Naive B cell (primary cell): ENCODE measurements around the gene TPM4. TPM values are rescaled to one million over a fixed set of nuclear protein-coding genes. Genes with fewer than 3 reads are reported as not detected.

ENCODE experiments used
- ATAC-seq, 2 donors: fragments of 150-1000 bp; cut with Tn5 transposase; 2 replicates each; pipeline ENCODE4 v1.10.0; 2021; ENCODE audit warnings: low read depth in 2 of 2, mild to moderate bottlenecking in 2 of 2, moderate library complexity in 2 of 2
- DNase-seq: peaks from one replicate; pipeline ENCODE4 v3.0.0; 2022
- H3K27ac Mint-ChIP-seq, 6 donors: one replicate each; pipeline ENCODE4 v1.8.0; 2020 to 2022; ENCODE audit warnings: mild to moderate bottlenecking in 6 of 6, mixed read lengths in 6 of 6, moderate library complexity in 5 of 6, inconsistent platforms in 2 of 6
- H3K27me3 Mint-ChIP-seq, 3 donors: one replicate each; pipeline ENCODE4 v1.8.0; 2021 to 2022; ENCODE audit warnings: mixed read lengths in 3 of 3, mild to moderate bottlenecking in 1 of 3
- H3K36me3 Mint-ChIP-seq, 2 donors: one replicate each; pipeline ENCODE4 v1.8.0; 2020 to 2022; ENCODE audit warnings: mixed read lengths in 2 of 2, inconsistent platforms in 1 of 2, mild to moderate bottlenecking in 1 of 2
- H3K4me1 Mint-ChIP-seq, 3 donors: one replicate each; pipeline ENCODE4 v1.8.0; 2020 to 2022; ENCODE audit warnings: mixed read lengths in 3 of 3, inconsistent platforms in 1 of 3, mild to moderate bottlenecking in 1 of 3, moderate library complexity in 1 of 3
- H3K4me3 Mint-ChIP-seq, 8 donors: one replicate each; pipeline ENCODE4 v1.8.0; 2020 to 2022; ENCODE audit warnings: mild to moderate bottlenecking in 8 of 8, mixed read lengths in 8 of 8, moderate library complexity in 8 of 8, inconsistent platforms in 2 of 8
- H3K9me3 Mint-ChIP-seq, 7 donors: one replicate each; pipeline ENCODE4 v1.8.0; 2020 to 2022; ENCODE audit warnings: mixed read lengths in 7 of 7, mild to moderate bottlenecking in 5 of 7, inconsistent platforms in 2 of 7, moderate library complexity in 1 of 7
- polyA plus RNA-seq, 6 donors: library from polyadenylated mRNA; unstranded; fragments of 300-500 nt; fragmentation: Illumina TruSeq; gene quantifications; one replicate each; pipeline ENCODE4 v1.2.3, GENCODE V29; 2021; ENCODE audit warnings: low read depth in 6 of 6

TPM4 gene
- polyA plus RNA-seq, 6 donors from 2014 or later: 53.6 to 85.7 (median 76.7) TPM

- Mint-ChIP-seq H3K27me3 (no peaks in the 10 kb centered on the region), H3K27ac (no peak overlapping the region), H3K4me1 (peaks cover 22 to 26% (median 22%) of the 10 kb centered on the region in 3 donors), H3K9me3 (no peaks in the 10 kb centered on the region), H3K4me3 (peak overlapping the region in 3 of 8 donors; percentile 60 to 89 (median 79)), H3K36me3 (no peaks in the 10 kb centered on the region)
- peak; percentile 7 to 13 for ATAC-seq
- DNase-seq: no peak
Measured at GRCh38 chr19:16069813-16070365, 6.4 kb upstream of the TPM4 start.

- no peak overlapping the region for H3K27ac Mint-ChIP-seq
- peak overlapping the region in 3 of 8 donors; percentile 60 to 89 (median 79) for H3K4me3 Mint-ChIP-seq
- peaks cover 23 to 32% (median 23%) of the 10 kb centered on the region in 3 donors for H3K4me1 Mint-ChIP-seq
- DNase-seq: peak; percentile 94
- H3K36me3 Mint-ChIP-seq: no peaks in the 10 kb centered on the region
- no peaks in the 10 kb centered on the region for H3K27me3 Mint-ChIP-seq
- peak; percentile 94 to 96 for ATAC-seq
- no peaks in the 10 kb centered on the region for H3K9me3 Mint-ChIP-seq
Measured at GRCh38 chr19:16070366-16070990, 5.8 kb upstream of the TPM4 start.

GRCh38 chr19:16071072-16071691 lies 5.1 kb upstream of the TPM4 start:
- H3K4me3 Mint-ChIP-seq: peak overlapping the region in 2 of 8 donors; percentile 60 to 79
- peaks cover 27 to 34% (median 29%) of the 10 kb centered on the region in 3 donors for H3K4me1 Mint-ChIP-seq
- DNase-seq (no peak), ATAC-seq (no peak)
- no peaks in the 10 kb centered on the region for H3K9me3 Mint-ChIP-seq
- H3K27me3 Mint-ChIP-seq: no peaks in the 10 kb centered on the region
- peak overlapping the region in 2 of 6 donors; percentile 84 to 86 for H3K27ac Mint-ChIP-seq
- no peaks in the 10 kb centered on the region for H3K36me3 Mint-ChIP-seq

- Mint-ChIP-seq H3K4me1 (peaks cover 28 to 38% (median 34%) of the 10 kb centered on the region in 3 donors), H3K36me3 (no peaks in the 10 kb centered on the region), H3K27ac (peak overlapping the region in 5 of 6 donors; percentile 53 to 93 (median 79)), H3K9me3 (no peaks in the 10 kb centered on the region), H3K4me3 (peak overlapping the region in 2 of 8 donors; percentile 3 to 84), H3K27me3 (no peaks in the 10 kb centered on the region)
- ATAC-seq (no peak), DNase-seq (no peak)
Measured at GRCh38 chr19:16073481-16073880, 2.8 kb upstream of the TPM4 start.

GRCh38 chr19:16073988-16074387 lies 2.3 kb upstream of the TPM4 start:
- Mint-ChIP-seq H3K27me3 (no peaks in the 10 kb centered on the region), H3K4me3 (peak overlapping the region in 6 of 8 donors; percentile 47 to 96 (median 76)), H3K27ac (peak overlapping the region; percentile 79 to 96 (median 92)), H3K36me3 (no peaks in the 10 kb centered on the region), H3K4me1 (peaks cover 31 to 43% (median 40%) of the 10 kb centered on the region in 3 donors), H3K9me3 (no peaks in the 10 kb centered on the region)
- DNase-seq (no peak), ATAC-seq (no peak)

- Mint-ChIP-seq H3K27me3 (no peaks in the 10 kb centered on the region), H3K27ac (peak overlapping the region; percentile 91 to 98 (median 94)), H3K36me3 (no peaks in the 10 kb centered on the region), H3K9me3 (no peaks in the 10 kb centered on the region), H3K4me1 (peaks cover 38 to 50% (median 47%) of the 10 kb centered on the region in 3 donors), H3K4me3 (peak overlapping the region; percentile 63 to 96 (median 86))
- no peak for DNase-seq
- no peak for ATAC-seq
Measured at GRCh38 chr19:16074488-16075365, 1.6 kb upstream of the TPM4 start.

- no peaks in the 10 kb centered on the region for H3K27me3 Mint-ChIP-seq
- no peaks in the 10 kb centered on the region for H3K9me3 Mint-ChIP-seq
- H3K36me3 Mint-ChIP-seq: no peaks in the 10 kb centered on the region
- peak overlapping the region; percentile 91 to 98 (median 94) for H3K27ac Mint-ChIP-seq
- peaks cover 38 to 58% (median 54%) of the 10 kb centered on the region in 3 donors for H3K4me1 Mint-ChIP-seq
- H3K4me3 Mint-ChIP-seq: peak overlapping the region; percentile 84 to 96 (median 88)
- no peak for ATAC-seq
- no peak for DNase-seq
Measured at GRCh38 chr19:16075430-16076153, 703 bp upstream of the TPM4 start.

GRCh38 chr19:16076958-16077611 lies 790 bp downstream of the TPM4 start:
- Mint-ChIP-seq H3K9me3 (no peaks in the 10 kb centered on the region), H3K27ac (peak overlapping the region; percentile 93 to 99 (median 98)), H3K36me3 (no peaks in the 10 kb centered on the region), H3K27me3 (no peaks in the 10 kb centered on the region), H3K4me3 (peak overlapping the region; percentile 84 to 97 (median 91)), H3K4me1 (peaks cover 46 to 67% (median 66%) of the 10 kb centered on the region in 3 donors)
- ATAC-seq (no peak), DNase-seq (no peak)

GRCh38 chr19:16077984-16078758 lies 1.9 kb downstream of the TPM4 start:
- Mint-ChIP-seq H3K27me3 (no peaks in the 10 kb centered on the region), H3K36me3 (no peaks in the 10 kb centered on the region), H3K4me3 (peak overlapping the region; percentile 84 to 97 (median 91)), H3K9me3 (no peaks in the 10 kb centered on the region), H3K4me1 (peaks cover 41 to 69% (median 63%) of the 10 kb centered on the region in 3 donors), H3K27ac (peak overlapping the region; percentile 93 to 99 (median 98))
- DNase-seq (peak; percentile 20), ATAC-seq (no peak)

- Mint-ChIP-seq H3K9me3 (no peaks in the 10 kb centered on the region), H3K4me1 (peaks cover 36 to 67% (median 59%) of the 10 kb centered on the region in 3 donors), H3K4me3 (peak overlapping the region; percentile 84 to 97 (median 91)), H3K27ac (peak overlapping the region; percentile 93 to 99 (median 98)), H3K27me3 (no peaks in the 10 kb centered on the region), H3K36me3 (no peaks in the 10 kb centered on the region)
- ATAC-seq: peak; percentile 75 to 77
- DNase-seq: peak; percentile 79
Measured at GRCh38 chr19:16078759-16079707, 2.7 kb downstream of the TPM4 start.
